Neuronal stem cell (in vitro differentiated cells): ENCODE data around the gene C1orf53.
A peak's percentile ranks its signal among the peaks of the same experiment; 100 is the strongest.

Experiments
- DNase-seq: peaks from one replicate; pipeline ENCODE4 v3.0.0-alpha.2; 2013; ENCODE audit warnings: low spot score
- H2AFZ ChIP-seq: one replicate; pipeline ENCODE4 v1.6.1; 2013; ENCODE audit warnings: mild to moderate bottlenecking, low read length, inconsistent platforms
- H2AK5ac ChIP-seq: 2 replicates; pipeline ENCODE4 v1.6.1; 2013; ENCODE audit warnings: low read depth, mild to moderate bottlenecking, inconsistent platforms, low read length, moderate library complexity, mixed read lengths
- H2BK120ac ChIP-seq: 2 replicates; pipeline ENCODE4 v1.6.1; 2013; ENCODE audit warnings: low read depth, mild to moderate bottlenecking, inconsistent platforms, low read length, moderate library complexity, mixed read lengths
- H2BK12ac ChIP-seq: one replicate; pipeline ENCODE4 v1.6.1; 2013; ENCODE audit warnings: low read length, inconsistent platforms
- H2BK15ac ChIP-seq: 2 replicates; pipeline ENCODE4 v1.6.1; 2013; ENCODE audit warnings: mild to moderate bottlenecking, low read length, inconsistent platforms, mixed read lengths
- H2BK5ac ChIP-seq: one replicate; pipeline ENCODE4 v1.6.1; 2013; ENCODE audit warnings: inconsistent platforms, mild to moderate bottlenecking, low read length, moderate library complexity
- H3K14ac ChIP-seq: one replicate; pipeline ENCODE4 v1.6.1; 2013; ENCODE audit warnings: low read length, inconsistent platforms
- H3K18ac ChIP-seq: 2 replicates; pipeline ENCODE4 v1.6.1; 2013; ENCODE audit warnings: low read length, inconsistent platforms
- H3K23ac ChIP-seq: 2 replicates; pipeline ENCODE4 v1.6.1; 2013; ENCODE audit warnings: low read depth, mild to moderate bottlenecking, mixed read lengths, low read length, inconsistent platforms; ENCODE audit not compliant: poor library complexity
- H3K27ac ChIP-seq: replicated peaks from 3 replicates; pipeline ENCODE4 v1.5.1; 2013; ENCODE audit warnings: low read length, inconsistent platforms
- H3K27me3 ChIP-seq, 3 experiments: 2 replicates each; pipeline ENCODE4 v1.6.1; 2013; ENCODE audit warnings: low read length in 3 of 3, mild to moderate bottlenecking in 2 of 3, inconsistent platforms in 1 of 3, low read depth in 1 of 3, mixed read lengths in 1 of 3, moderate library complexity in 1 of 3; ENCODE audit not compliant: control insufficient read depth in 3 of 3, insufficient read depth in 3 of 3
- H3K36me3 ChIP-seq, 2 donors: replicated peaks in 1 of 2; 2 replicates each; pipeline ENCODE4 v1.6.1; 2013; ENCODE audit warnings: low read length in 2 of 2; ENCODE audit not compliant: control insufficient read depth in 2 of 2, insufficient read depth in 2 of 2
- H3K4ac ChIP-seq: 2 replicates; pipeline ENCODE4 v1.6.1; 2013; ENCODE audit warnings: inconsistent platforms, mild to moderate bottlenecking, low read length, moderate library complexity
- H3K4me1 ChIP-seq, 2 donors: 1 replicate in 1 of 2; 2 replicates in 1 of 2; pipeline ENCODE4 v1.6.1; 2013; ENCODE audit warnings: low read length in 2 of 2, low read depth in 1 of 2; ENCODE audit not compliant: control insufficient read depth in 2 of 2, insufficient read depth in 1 of 2
- H3K4me2 ChIP-seq: one replicate; pipeline ENCODE4 v1.6.1; 2013; ENCODE audit warnings: mild to moderate bottlenecking, low read length, inconsistent platforms; ENCODE audit not compliant: insufficient read depth, poor library complexity, severe bottlenecking
- H3K4me3 ChIP-seq, 2 donors: 2 replicates each; pipeline ENCODE4 v1.5.1; 2013; ENCODE audit warnings: low read length in 2 of 2, mild to moderate bottlenecking in 2 of 2, inconsistent platforms in 1 of 2, moderate library complexity in 1 of 2
- H3K79me1 ChIP-seq: one replicate; pipeline ENCODE4 v1.6.1; 2013; ENCODE audit warnings: low read depth, mild to moderate bottlenecking, inconsistent platforms, low read length, moderate library complexity
- H3K9ac ChIP-seq: one replicate; pipeline ENCODE4 v1.6.1; 2013; ENCODE audit warnings: mild to moderate bottlenecking, low read depth, low read length, inconsistent platforms; ENCODE audit not compliant: poor library complexity
- H3K9me3 ChIP-seq, 2 donors: replicated peaks in 1 of 2; 2 replicates each; pipeline versions ENCODE3 to v1.6.1; 2013; ENCODE audit warnings: low read length in 2 of 2, mild to moderate bottlenecking in 2 of 2, inconsistent platforms in 1 of 2, low read depth in 1 of 2, mixed read lengths in 1 of 2, moderate library complexity in 1 of 2; ENCODE audit not compliant: control insufficient read depth in 2 of 2, insufficient read depth in 1 of 2
- H4K8ac ChIP-seq: one replicate; pipeline ENCODE4 v1.6.1; 2013; ENCODE audit warnings: low read depth, mild to moderate bottlenecking, inconsistent platforms, low read length, moderate library complexity
- H4K91ac ChIP-seq: one replicate; pipeline ENCODE4 v1.6.1; 2013; ENCODE audit warnings: low read length, low read depth, mild to moderate bottlenecking, inconsistent platforms; ENCODE audit not compliant: poor library complexity
- WGBS, 2 donors: extraction: QIAGEN DNeasy Blood & Tissue Kit; methylation state at CpG; one replicate each; pipeline ENCODE4 v1.1.7; 2013; ENCODE audit warnings: missing lambda C conversion rate in 2 of 2, mixed read lengths in 1 of 2; ENCODE audit not compliant: insufficient read length in 2 of 2, insufficient replicate concordance in 1 of 2; ENCODE audit errors: extremely low coverage in 2 of 2; 5-methylcytosine and 5-hydroxymethylcytosine counted together

The C1orf53 gene

GRCh38 chr1:197924516-197925123, 22.2 kb downstream of the C1orf53 start:
- DNase-seq = peak; percentile 47
- Histone ChIP-seq H3K9me3 (peaks cover 0 to 2% of the 10 kb centered on the region in 2 donors), H3K18ac (no peak overlapping the region), H3K4me1 (peaks cover 0 to 16% of the 10 kb centered on the region in 2 donors), H3K4me2 (no peak overlapping the region), H2AFZ (no peak overlapping the region), H2BK120ac (no peak overlapping the region), H4K8ac (no peak overlapping the region), H2BK12ac (no peak overlapping the region), H3K4me3 (no peak overlapping the region), H3K79me1 (no peaks in the 10 kb centered on the region), H3K23ac (no peak overlapping the region), H2AK5ac (no peak overlapping the region), H2BK15ac (no peak overlapping the region), H2BK5ac (no peak overlapping the region), H3K4ac (no peak overlapping the region), H3K14ac (no peak overlapping the region), H3K36me3 (no peaks in the 10 kb centered on the region), H4K91ac (no peak overlapping the region), H3K27me3 (peaks cover 13 to 84% (median 33%) of the 10 kb centered on the region in 3 experiments), H3K9ac (no peak overlapping the region), H3K27ac (no peak overlapping the region)
- WGBS, 2 donors = no CpG with 5 or more reads among the region's 4 CpGs

- Histone ChIP-seq H3K9me3 (no peaks in the 10 kb centered on the region), H3K14ac (no peak overlapping the region), H2BK5ac (no peak overlapping the region), H3K79me1 (no peaks in the 10 kb centered on the region), H3K18ac (no peak overlapping the region), H2AFZ (no peak overlapping the region), H3K4ac (no peak overlapping the region), H3K27ac (no peak overlapping the region), H3K23ac (no peak overlapping the region), H3K4me2 (no peak overlapping the region), H3K36me3 (no peaks in the 10 kb centered on the region), H4K91ac (no peak overlapping the region), H4K8ac (no peak overlapping the region), H3K4me1 (peaks cover 0 to 3% of the 10 kb centered on the region in 2 donors), H2BK15ac (no peak overlapping the region), H3K9ac (no peak overlapping the region), H2AK5ac (no peak overlapping the region), H2BK12ac (no peak overlapping the region), H2BK120ac (no peak overlapping the region), H3K27me3 (peaks cover 0 to 58% (median 0%) of the 10 kb centered on the region in 3 experiments), H3K4me3 (no peak overlapping the region)
- DNase-seq = no peak
- no CpG with 5 or more reads among the region's 8 CpGs for WGBS, 2 donors
These were observed 25.7 kb downstream of the C1orf53 start for GRCh38 chr1:197927908-197928665.

GRCh38 chr1:197928849-197929336, 26.5 kb downstream of the C1orf53 start:
- Histone ChIP-seq H3K4ac (no peak overlapping the region), H2AFZ (no peak overlapping the region), H3K9me3 (no peaks in the 10 kb centered on the region), H3K79me1 (no peaks in the 10 kb centered on the region), H2BK120ac (no peak overlapping the region), H3K4me1 (peaks cover 0 to 2% of the 10 kb centered on the region in 2 donors), H4K8ac (no peak overlapping the region), H3K4me3 (peak overlapping the region in 1 of 2 donors; percentile 65), H3K23ac (no peak overlapping the region), H4K91ac (no peak overlapping the region), H3K27me3 (peaks cover 0 to 50% (median 0%) of the 10 kb centered on the region in 3 experiments), H3K9ac (no peak overlapping the region), H2BK15ac (no peak overlapping the region), H2AK5ac (no peak overlapping the region), H3K27ac (no peak overlapping the region), H2BK12ac (no peak overlapping the region), H3K18ac (no peak overlapping the region), H3K4me2 (peak overlapping the region; percentile 52), H2BK5ac (no peak overlapping the region), H3K36me3 (no peaks in the 10 kb centered on the region), H3K14ac (no peak overlapping the region)
- no CpG with 5 or more reads among the region's 15 CpGs for WGBS, 2 donors
- DNase-seq = no peak

- Histone ChIP-seq H3K79me1 (no peaks in the 10 kb centered on the region), H3K27me3 (peaks cover 0 to 20% (median 0%) of the 10 kb centered on the region in 3 experiments), H3K9me3 (no peaks in the 10 kb centered on the region), H2AK5ac (no peak overlapping the region), H3K4ac (no peak overlapping the region), H2BK15ac (no peak overlapping the region), H4K91ac (no peak overlapping the region), H2BK120ac (no peak overlapping the region), H2AFZ (no peak overlapping the region), H3K4me1 (peaks cover 0 to 2% of the 10 kb centered on the region in 2 donors), H2BK5ac (no peak overlapping the region), H3K36me3 (no peaks in the 10 kb centered on the region), H3K9ac (no peak overlapping the region), H3K27ac (no peak overlapping the region), H3K23ac (no peak overlapping the region), H3K4me2 (no peak overlapping the region), H3K18ac (no peak overlapping the region), H3K4me3 (no peak overlapping the region), H2BK12ac (no peak overlapping the region), H4K8ac (no peak overlapping the region), H3K14ac (no peak overlapping the region)
- WGBS, 2 donors = no CpG with 5 or more reads among the region's 1 CpG
- no peak for DNase-seq
These were observed 30.6 kb downstream of the C1orf53 start for GRCh38 chr1:197933016-197933415.
